ENCODE data around the gene STAC3.
A peak's percentile ranks its signal among the peaks of the same experiment; 100 is the strongest.
"Not testable (repeated sequence)": the region's sequence is repeated elsewhere in the genome, so short reads cannot be mapped to it uniquely, and the experiment has no call there.

STAC3 gene

GRCh38 chr12:57276935-57277563, 26.1 kb upstream of the STAC3 start:
- TF ChIP-seq CTCF (IDR thresholded peaks at IDR 0.05; ENCODE audit: low read depth, low read length) = peak; percentile 34
- H3K27me3 ChIP-seq (ENCODE audit: insufficient read depth, low read depth, severe bottlenecking) = no peaks in the 10 kb centered on the region
- H3K4me3 ChIP-seq (ENCODE audit: low read depth, low read length) = no peak overlapping the region
- no peak overlapping the region for H3K27ac ChIP-seq
- peaks cover 35% of the 10 kb centered on the region for H3K36me3 ChIP-seq
- no peaks in the 10 kb centered on the region for H3K9me3 ChIP-seq (ENCODE audit: severe bottlenecking)
- DNase-seq = no peak

- H3K27ac ChIP-seq; H3K27me3 ChIP-seq (ENCODE audit: insufficient read depth, low read depth, severe bottlenecking); H3K9me3 ChIP-seq (ENCODE audit: severe bottlenecking); DNase-seq; H3K4me3 ChIP-seq (ENCODE audit: low read depth, low read length): not testable (repeated sequence)
- peaks cover 32% of the 10 kb centered on the region for H3K36me3 ChIP-seq
Measured at GRCh38 chr12:57276233-57276632, 25.2 kb upstream of the STAC3 start.

GRCh38 chr12:57273516-57273915, 22.5 kb upstream of the STAC3 start:
- no peak for TF ChIP-seq CTCF (IDR thresholded peaks at IDR 0.05; ENCODE audit: low read depth, low read length)
- no peaks in the 10 kb centered on the region for H3K9me3 ChIP-seq (ENCODE audit: severe bottlenecking)
- no peak overlapping the region for H3K4me3 ChIP-seq (ENCODE audit: low read depth, low read length)
- H3K27me3 ChIP-seq (ENCODE audit: insufficient read depth, low read depth, severe bottlenecking) = no peaks in the 10 kb centered on the region
- DNase-seq = no peak
- H3K27ac ChIP-seq = no peak overlapping the region
- H3K36me3 ChIP-seq = peaks cover 27% of the 10 kb centered on the region

GRCh38 chr12:57272337-57273151, 21.6 kb upstream of the STAC3 start:
- peak; percentile 27 for DNase-seq
- H3K4me3 ChIP-seq (ENCODE audit: low read depth, low read length) = no peak overlapping the region
- H3K36me3 ChIP-seq = peaks cover 24% of the 10 kb centered on the region
- H3K9me3 ChIP-seq (ENCODE audit: severe bottlenecking) = no peaks in the 10 kb centered on the region
- H3K27ac ChIP-seq = no peak overlapping the region
- H3K27me3 ChIP-seq (ENCODE audit: insufficient read depth, low read depth, severe bottlenecking) = no peaks in the 10 kb centered on the region
- TF ChIP-seq CTCF (IDR thresholded peaks at IDR 0.05; ENCODE audit: low read depth, low read length) = no peak

GRCh38 chr12:57270966-57271470, 20.0 kb upstream of the STAC3 start:
- Histone ChIP-seq H3K9me3 (ENCODE audit: severe bottlenecking) (no peaks in the 10 kb centered on the region), H3K27ac (no peak overlapping the region), H3K36me3 (peaks cover 29% of the 10 kb centered on the region), H3K4me3 (ENCODE audit: low read depth, low read length) (no peak overlapping the region), H3K27me3 (ENCODE audit: insufficient read depth, low read depth, severe bottlenecking) (no peaks in the 10 kb centered on the region)
- no peak for DNase-seq
- TF ChIP-seq CTCF (IDR thresholded peaks at IDR 0.05; ENCODE audit: low read depth, low read length) = peak; percentile 27; the same call in 1 of the 2 replicates

GRCh38 chr12:57268264-57268663, 17.3 kb upstream of the STAC3 start:
- peaks cover 37% of the 10 kb centered on the region for H3K36me3 ChIP-seq
- H3K27ac ChIP-seq = no peak overlapping the region
- H3K27me3 ChIP-seq (ENCODE audit: insufficient read depth, low read depth, severe bottlenecking) = no peaks in the 10 kb centered on the region
- TF ChIP-seq CTCF (IDR thresholded peaks at IDR 0.05; ENCODE audit: low read depth, low read length) = no peak
- no peak overlapping the region for H3K4me3 ChIP-seq (ENCODE audit: low read depth, low read length)
- no peak for DNase-seq
- no peaks in the 10 kb centered on the region for H3K9me3 ChIP-seq (ENCODE audit: severe bottlenecking)
